SK-N-SH treated with all-trans-retinoic acid at 6 μM for 48 hours (cell line): ENCODE measurements around the gene RPS8.

ENCODE experiments used
- BACH2 ChIP-seq: fragments of 250-450 bp; sonication (Bioruptor Pico); IDR thresholded peaks from 2 replicates; pipeline ENCODE4 v1.9.0; 2021; ENCODE audit warnings: mild to moderate bottlenecking, borderline replicate concordance
- CREB5 ChIP-seq: fragments of 250-450 bp; sonication (Bioruptor Pico); IDR thresholded peaks from 2 replicates; pipeline ENCODE4 v1.5.1; 2020; ENCODE audit warnings: low read depth, mild to moderate bottlenecking, moderate library complexity
- CSDC2 ChIP-seq: fragments of 250-450 bp; sonication (Bioruptor Pico); IDR thresholded peaks from 2 replicates; pipeline ENCODE4 v1.5.0; 2020; ENCODE audit warnings: mild to moderate bottlenecking, moderate library complexity
- GLIS3 ChIP-seq: fragments of 250-450 bp; sonication (Bioruptor Pico); IDR thresholded peaks from 2 replicates; pipeline ENCODE4 v1.5.0; 2020; ENCODE audit warnings: mild to moderate bottlenecking, moderate library complexity
- ISL1 ChIP-seq: fragments of 250-450 bp; sonication (Bioruptor Pico); IDR thresholded peaks from 2 replicates; pipeline ENCODE4 v2.1.2; 2022; ENCODE audit warnings: mild to moderate bottlenecking, moderate library complexity
- OSR1 ChIP-seq: fragments of 250-450 bp; sonication (Bioruptor Pico); IDR thresholded peaks from 2 replicates; pipeline ENCODE4 v1.8.0; 2022; ENCODE audit warnings: moderate library complexity, mild to moderate bottlenecking, inconsistent platforms
- PATZ1 ChIP-seq: fragments of 250-450 bp; sonication (Bioruptor Pico); IDR thresholded peaks from 2 replicates; pipeline ENCODE4 v1.8.0; 2020; ENCODE audit warnings: mild to moderate bottlenecking, moderate library complexity, borderline replicate concordance
- PPARA ChIP-seq: fragments of 250-450 bp; sonication (Bioruptor Pico); IDR thresholded peaks from 2 replicates; pipeline ENCODE4 v1.5.0; 2020; ENCODE audit warnings: mild to moderate bottlenecking, borderline replicate concordance
- RARB ChIP-seq: fragments of 250-450 bp; sonication (Bioruptor Pico); IDR thresholded peaks from 2 replicates; pipeline ENCODE4 v1.8.0; 2021; ENCODE audit warnings: mild to moderate bottlenecking, moderate library complexity
- SNAI2 ChIP-seq: fragments of 250-450 bp; sonication (Bioruptor Pico); IDR thresholded peaks from 2 replicates; pipeline ENCODE4 v1.5.0; 2020; ENCODE audit warnings: mild to moderate bottlenecking, moderate library complexity
- TCF4 ChIP-seq: fragments of 250-450 bp; sonication (Bioruptor Pico); IDR thresholded peaks from 2 replicates; pipeline ENCODE4 v1.8.0; 2021; ENCODE audit warnings: mild to moderate bottlenecking, moderate library complexity, borderline replicate concordance
- ZC3H10 ChIP-seq: fragments of 250-450 bp; sonication (Bioruptor Pico); IDR thresholded peaks from 2 replicates; pipeline ENCODE4 v1.5.1; 2021; ENCODE audit warnings: mild to moderate bottlenecking, moderate library complexity
- ZFP3 ChIP-seq: fragments of 250-450 bp; sonication (Bioruptor Pico); IDR thresholded peaks from 2 replicates; pipeline ENCODE4 v1.5.0; 2020; ENCODE audit warnings: mild to moderate bottlenecking, moderate library complexity
- ZNF70 ChIP-seq: fragments of 450-650 bp; formaldehyde crosslinking; IDR thresholded peaks from 2 replicates; pipeline ENCODE4 v1.5.0; 2020; ENCODE audit warnings: mild to moderate bottlenecking, moderate library complexity

- no peak for TF ChIP-seq PATZ1 (CRISPR knock-in tag)
- no peak for TF ChIP-seq OSR1
- TF ChIP-seq ZNF70 (CRISPR knock-in tag), result no peak
- TF ChIP-seq BACH2, result no peak
- no peak for TF ChIP-seq CREB5 (CRISPR knock-in tag)
- TF ChIP-seq GLIS3 (CRISPR knock-in tag), result no peak
- TF ChIP-seq TCF4, result no peak
- TF ChIP-seq ISL1, result no peak
- no peak for TF ChIP-seq RARB (CRISPR knock-in tag)
- no peak for TF ChIP-seq ZFP3
- TF ChIP-seq PPARA (CRISPR knock-in tag), result no peak
- no peak for TF ChIP-seq ZC3H10 (CRISPR knock-in tag)
- no peak for TF ChIP-seq CSDC2
- TF ChIP-seq SNAI2 (CRISPR knock-in tag), result no peak
Measured at GRCh38 chr1:44780583-44781121, 5.3 kb downstream of the RPS8 start.
